WTC11 (cell line): ENCODE data around the gene RBM20.
"Not testable (repeated sequence)": the region's sequence is repeated elsewhere in the genome, so short reads cannot be mapped to it uniquely, and the experiment has no call there.

Experiments used
- ATF1 ChIP-seq: sonication (generic); formaldehyde crosslinking; IDR thresholded peaks from 2 replicates; pipeline ENCODE4 v1.8.1; 2023; ENCODE audit warnings: mild to moderate bottlenecking, moderate library complexity, missing genetic modification reagents
- CTCF ChIP-seq: fragments of 200-600 bp; IDR thresholded peaks from 2 replicates; pipeline ENCODE4 v1.8.0; 2022; ENCODE audit warnings: antibody characterized with exemption
- OVOL2 ChIP-seq: fragments of 250-450 bp; sonication (Bioruptor Pico); IDR thresholded peaks from 2 replicates; pipeline ENCODE4 v1.9.0; 2021; ENCODE audit warnings: mild to moderate bottlenecking, borderline replicate concordance

GRCh38 chr10:110767601-110768000, 123.5 kb downstream of the RBM20 start:
- TF ChIP-seq CTCF; ATF1; OVOL2 (CRISPR knock-in tag): not testable (repeated sequence)
